T-cell (primary cell): Measurements from ENCODE around the gene CCDC33. TPM values are rescaled to one million over a fixed set of nuclear protein-coding genes. Genes with fewer than 3 reads are reported as not detected.

Source experiments
- ATAC-seq, 4 experiments: fragments of 200-7000 bp in 3 of 4; fragments of 150-1000 bp in 1 of 4; cut with Tn5 transposase; replicated peaks in 1 of 4; 1 replicate in 3 of 4; 2 replicates in 1 of 4; pipeline ENCODE4 v1.10.0; 2021; ENCODE audit warnings: moderate library complexity in 3 of 4, mild to moderate bottlenecking in 2 of 4, moderate number of reproducible peaks in 1 of 4
- CTCF ChIA-PET, 2 donors: fragments of 300-600 bp; sonication (Branson Sonifier 250); formaldehyde crosslinking; loops; one replicate each; lab custom pipeline; 2022; ENCODE audit warnings: antibody characterized with exemption in 2 of 2; lab: Charles Lee
- POLR2A ChIA-PET, 2 donors: fragments of 300-600 bp; sonication (Branson Sonifier 250); formaldehyde crosslinking; loops; one replicate each; lab custom pipeline; 2022; ENCODE audit warnings: antibody characterized with exemption in 2 of 2; lab: Charles Lee
- DNase-seq, 35 experiments: peaks; one replicate each; pipeline versions ENCODE4 v3.0.0 to v3.0.0-alpha.2; 2013 to 2023
- H3K27ac ChIP-seq: one replicate; pipeline ENCODE4 v1.5.1; 2013; ENCODE audit warnings: low read length
- H3K27me3 ChIP-seq, 2 experiments: replicated peaks in 1 of 2; 1 replicate in 1 of 2; 2 replicates in 1 of 2; pipeline versions ENCODE4 v1.6.1 to v1.7.0; 2013; ENCODE audit warnings: low read length in 1 of 2, mixed read lengths in 1 of 2; ENCODE audit not compliant: control insufficient read depth in 2 of 2, insufficient read depth in 2 of 2; ENCODE audit errors: extremely low read depth in 1 of 2
- H3K36me3 ChIP-seq, 2 donors: 1 replicate in 1 of 2; 2 replicates in 1 of 2; pipeline versions ENCODE4 v1.6.1 to v1.7.0; 2013; ENCODE audit warnings: low read length in 1 of 2; ENCODE audit not compliant: control insufficient read depth in 2 of 2, insufficient read depth in 1 of 2; ENCODE audit errors: extremely low read depth in 1 of 2
- H3K4me1 ChIP-seq, 2 experiments: 1 replicate in 1 of 2; 2 replicates in 1 of 2; pipeline versions ENCODE4 v1.6.1 to v1.7.0; 2013; ENCODE audit warnings: low read length in 2 of 2, mixed read lengths in 1 of 2; ENCODE audit not compliant: insufficient read depth in 2 of 2, control insufficient read depth in 1 of 2; ENCODE audit errors: extremely low read depth in 1 of 2
- H3K4me3 ChIP-seq, 2 donors: 1 replicate in 1 of 2; 2 replicates in 1 of 2; pipeline versions ENCODE4 v1.5.1 to v1.7.0; 2013; ENCODE audit warnings: mild to moderate bottlenecking in 2 of 2, low read length in 1 of 2, moderate library complexity in 1 of 2; ENCODE audit not compliant: control insufficient read depth in 1 of 2; ENCODE audit errors: extremely low read depth in 1 of 2
- H3K9me3 ChIP-seq: 2 replicates; pipeline ENCODE4 v1.7.0; 2013
- H3K27ac Mint-ChIP-seq, 2 donors: one replicate each; pipeline ENCODE4 v1.8.0; 2020 to 2021; ENCODE audit warnings: mild to moderate bottlenecking in 2 of 2, mixed read lengths in 2 of 2
- H3K27me3 Mint-ChIP-seq, 2 donors: one replicate each; pipeline ENCODE4 v1.8.0; 2021 to 2022; ENCODE audit warnings: mixed read lengths in 2 of 2
- H3K36me3 Mint-ChIP-seq: one replicate; pipeline ENCODE4 v1.8.0; 2021; ENCODE audit warnings: mixed read lengths
- H3K4me1 Mint-ChIP-seq, 3 donors: one replicate each; pipeline ENCODE4 v1.8.0; 2020 to 2022; ENCODE audit warnings: mixed read lengths in 3 of 3, mild to moderate bottlenecking in 1 of 3
- H3K4me3 Mint-ChIP-seq, 3 donors: one replicate each; pipeline ENCODE4 v1.8.0; 2020 to 2022; ENCODE audit warnings: mild to moderate bottlenecking in 3 of 3, mixed read lengths in 3 of 3, moderate library complexity in 3 of 3
- H3K9me3 Mint-ChIP-seq, 3 donors: one replicate each; pipeline ENCODE4 v1.8.0; 2020 to 2022; ENCODE audit warnings: mixed read lengths in 3 of 3
- WGBS: methylation state at CpG from one replicate; pipeline ENCODE4 v1.1.5; 2013; ENCODE audit warnings: missing lambda C conversion rate; ENCODE audit not compliant: insufficient coverage; 5-methylcytosine and 5-hydroxymethylcytosine counted together
- total RNA-seq, 35 experiments: library from RNA in 6 of 35; stranded (reverse) in 6 of 35; fragments of 120-200 nt in 1 of 35; gene quantifications; one replicate each; pipeline versions ENCODE4 v1.2.1 to v1.2.4 and lab custom pipeline; 2013 to 2026

Gene CCDC33
- total RNA-seq, 5 donors from 2014 or later (not counting 1 experiment from before 2014, with no cell fraction given) = not detected

DNA sequence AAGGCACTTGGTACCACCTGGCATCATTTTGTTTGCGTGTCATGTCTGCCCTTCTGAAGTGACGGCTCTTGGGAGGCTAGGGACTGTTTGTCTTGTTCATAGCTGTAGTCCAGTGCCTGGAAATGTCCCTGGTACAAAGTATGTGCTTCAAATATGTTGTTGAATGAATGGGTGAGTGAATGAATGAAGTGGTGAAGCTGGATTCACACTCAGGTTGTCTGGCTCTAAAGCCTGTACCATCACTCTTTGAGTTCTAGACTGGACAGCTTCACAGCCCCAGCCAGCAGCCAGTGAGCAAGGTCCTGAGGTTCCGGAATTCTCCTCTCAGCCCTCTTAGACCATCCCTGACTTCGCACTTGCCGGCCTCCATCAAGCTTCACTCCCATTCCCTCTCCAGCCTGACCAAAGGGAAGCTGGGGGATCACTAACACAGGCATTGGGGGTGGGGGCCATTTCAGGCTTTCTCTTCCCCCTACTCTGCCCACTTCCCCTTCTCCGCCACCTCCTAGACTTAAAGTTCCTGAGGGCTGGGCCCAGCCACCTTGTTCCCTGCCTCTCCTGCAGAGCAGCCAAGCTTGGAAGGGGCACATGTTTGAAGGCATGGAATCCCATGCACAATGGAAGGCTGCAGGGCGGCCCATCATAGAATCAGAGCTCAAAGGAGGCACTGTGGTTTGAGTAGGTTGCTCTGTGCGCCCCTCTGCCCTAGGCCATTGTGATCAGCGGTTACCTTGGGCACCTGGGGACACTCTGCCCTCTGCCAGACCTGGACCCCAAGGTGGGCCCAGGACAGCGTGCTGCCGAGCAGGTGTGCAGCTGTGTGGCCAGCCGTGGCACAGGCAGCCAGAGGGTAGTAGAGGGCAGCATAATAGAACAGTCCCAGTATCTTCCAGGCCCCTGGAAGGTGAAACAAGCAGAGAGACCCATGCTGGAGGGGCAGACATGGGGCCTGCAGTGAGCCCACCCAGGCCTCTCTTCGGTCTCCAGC, 41.3 kb upstream of the CCDC33 start:
- DNase-seq (no peak), ATAC-seq (no peak)
- Mint-ChIP-seq H3K9me3 (no peaks in the 10 kb centered on the region), H3K4me3 (no peak overlapping the region), H3K36me3 (no peaks in the 10 kb centered on the region), H3K27ac (no peak overlapping the region), H3K27me3 (peaks cover 0 to 2% of the 10 kb centered on the region in 2 donors), H3K4me1 (no peaks in the 10 kb centered on the region)
- no peak overlapping the region for H3K4me3 ChIP-seq
- ChIA-PET CTCF (no interaction called here), POLR2A (no interaction called here)
- H3K27me3 ChIP-seq = peaks cover 0 to 22% of the 10 kb centered on the region in 2 experiments
- H3K4me1 ChIP-seq = no peaks in the 10 kb centered on the region
- 61% methylated on average over 10 of the region's 13 CpGs for WGBS
- H3K9me3 ChIP-seq = no peaks in the 10 kb centered on the region
- no peaks in the 10 kb centered on the region for H3K36me3 ChIP-seq
- no peak overlapping the region for H3K27ac ChIP-seq

DNA sequence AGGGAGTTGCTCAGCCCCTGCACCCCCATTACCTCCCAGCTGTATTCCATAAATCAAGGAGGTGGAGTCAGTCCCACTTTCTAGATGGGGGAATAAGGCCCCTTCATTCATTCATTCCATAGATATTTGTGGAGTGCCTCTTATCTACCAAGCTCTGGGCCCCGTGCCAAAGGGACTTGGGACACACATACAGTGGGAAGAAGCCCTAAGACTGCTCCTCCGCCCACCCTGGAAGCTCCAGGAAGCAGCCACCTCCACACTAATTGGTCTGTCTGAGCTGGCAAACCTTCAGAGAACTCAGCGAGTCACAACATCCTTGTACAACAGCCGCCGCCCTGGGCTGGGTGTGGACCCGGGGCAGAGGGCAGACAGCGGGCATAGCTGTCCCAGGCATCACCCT, 40.0 kb upstream of the CCDC33 start:
- Histone ChIP-seq H3K27ac (no peak overlapping the region), H3K36me3 (no peaks in the 10 kb centered on the region), H3K4me1 (no peaks in the 10 kb centered on the region), H3K9me3 (no peaks in the 10 kb centered on the region), H3K4me3 (no peak overlapping the region), H3K27me3 (peaks cover 0 to 29% of the 10 kb centered on the region in 2 experiments)
- no peaks in the 10 kb centered on the region for H3K4me1 Mint-ChIP-seq
- H3K9me3 Mint-ChIP-seq = no peaks in the 10 kb centered on the region
- WGBS = 75% methylated on average over 5 of the region's 7 CpGs
- no peak overlapping the region for H3K27ac Mint-ChIP-seq
- POLR2A ChIA-PET = no interaction called here
- ATAC-seq (no peak), DNase-seq (no peak)
- CTCF ChIA-PET = no interaction called here
- no peak overlapping the region for H3K4me3 Mint-ChIP-seq
- peaks cover 0 to 6% of the 10 kb centered on the region in 2 donors for H3K27me3 Mint-ChIP-seq
- H3K36me3 Mint-ChIP-seq = no peaks in the 10 kb centered on the region

DNA sequence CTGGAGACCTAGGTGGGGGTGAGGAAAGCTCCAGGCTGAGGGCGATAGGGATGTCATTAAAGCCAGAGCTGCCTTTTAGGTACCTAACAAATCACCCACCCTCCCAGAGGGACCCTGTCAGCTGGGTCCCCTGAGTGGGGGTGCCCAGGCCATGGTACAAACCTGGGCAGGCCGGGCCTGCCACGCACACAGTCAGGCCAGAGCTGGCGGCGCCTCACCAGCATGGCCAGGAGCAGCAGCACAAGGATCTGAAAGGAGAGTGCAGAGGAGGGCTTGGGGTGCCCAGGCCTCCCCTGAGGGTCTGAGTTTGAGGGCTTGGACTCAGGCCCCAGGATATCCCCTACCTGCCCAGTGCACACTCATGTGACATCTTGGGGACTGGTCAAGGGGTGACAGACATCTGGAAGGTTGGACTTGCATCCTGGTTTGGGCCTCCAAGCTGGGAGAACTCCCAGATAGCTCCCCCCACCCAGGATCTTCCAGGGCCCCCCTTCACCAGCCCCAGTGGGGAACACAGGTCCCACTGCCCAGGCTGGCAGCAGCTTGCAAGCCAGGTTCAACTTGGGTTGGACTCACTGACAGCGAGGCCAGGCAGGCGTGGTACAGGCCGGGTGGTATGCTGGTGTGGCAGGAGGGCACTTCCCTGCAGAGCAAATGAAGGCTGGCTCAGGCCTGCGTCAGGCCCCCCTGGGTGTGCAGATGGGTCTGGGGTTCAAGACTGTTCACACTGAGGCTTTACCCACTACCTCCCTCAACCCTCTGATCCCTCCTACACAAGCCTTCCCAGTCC, 38.8 kb upstream of the CCDC33 start:
- ATAC-seq (no peak), DNase-seq (no peak)
- no peaks in the 10 kb centered on the region for H3K36me3 ChIP-seq
- H3K9me3 ChIP-seq = no peaks in the 10 kb centered on the region
- H3K4me1 ChIP-seq = peaks cover 0 to under 1% of the 10 kb centered on the region in 2 experiments
- WGBS = 89% methylated on average over 6 of the region's 9 CpGs
- peaks cover 0 to 32% of the 10 kb centered on the region in 2 experiments for H3K27me3 ChIP-seq
- no peak overlapping the region for H3K27ac Mint-ChIP-seq
- H3K27me3 Mint-ChIP-seq = peaks cover 3 to 6% of the 10 kb centered on the region in 2 donors
- H3K4me3 ChIP-seq = no peak overlapping the region
- H3K4me3 Mint-ChIP-seq = no peak overlapping the region
- ChIA-PET POLR2A (no interaction called here), CTCF (no interaction called here)
- no peak overlapping the region for H3K27ac ChIP-seq
- no peaks in the 10 kb centered on the region for H3K4me1 Mint-ChIP-seq
- no peaks in the 10 kb centered on the region for H3K36me3 Mint-ChIP-seq
- no peaks in the 10 kb centered on the region for H3K9me3 Mint-ChIP-seq

DNA sequence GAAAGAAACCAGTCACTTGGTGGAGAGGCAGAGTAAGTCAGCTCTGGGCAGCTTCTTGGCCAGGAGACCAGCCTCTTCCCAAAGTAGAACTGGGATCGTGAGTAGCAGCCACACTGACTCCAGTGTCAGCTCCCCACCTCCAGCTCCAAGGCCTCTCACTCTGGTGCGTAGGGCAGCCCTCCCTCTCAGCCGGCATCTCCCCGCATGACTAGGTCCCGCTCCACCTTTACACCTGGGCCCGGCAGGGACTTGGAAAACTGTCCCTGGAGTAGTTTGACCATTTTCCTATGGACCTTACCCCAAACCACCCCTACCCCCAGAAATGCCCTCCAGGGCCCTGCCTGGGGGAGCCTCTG, 36.9 kb upstream of the CCDC33 start:
- Histone ChIP-seq H3K36me3 (no peaks in the 10 kb centered on the region), H3K4me1 (peaks cover 0 to 10% of the 10 kb centered on the region in 2 experiments), H3K4me3 (no peak overlapping the region), H3K9me3 (no peaks in the 10 kb centered on the region), H3K27ac (no peak overlapping the region), H3K27me3 (peaks cover 0 to 45% of the 10 kb centered on the region in 2 experiments)
- 92% methylated on average over 6 of the region's 6 CpGs for WGBS
- DNase-seq (no peak), ATAC-seq (no peak)
- POLR2A ChIA-PET = no interaction called here
- CTCF ChIA-PET = no interaction called here
- Mint-ChIP-seq H3K36me3 (no peaks in the 10 kb centered on the region), H3K27me3 (peaks cover 3 to 4% of the 10 kb centered on the region in 2 donors), H3K4me3 (no peak overlapping the region), H3K9me3 (no peaks in the 10 kb centered on the region), H3K4me1 (peaks cover 0 to 2% (median 0%) of the 10 kb centered on the region in 3 donors), H3K27ac (no peak overlapping the region)

DNA sequence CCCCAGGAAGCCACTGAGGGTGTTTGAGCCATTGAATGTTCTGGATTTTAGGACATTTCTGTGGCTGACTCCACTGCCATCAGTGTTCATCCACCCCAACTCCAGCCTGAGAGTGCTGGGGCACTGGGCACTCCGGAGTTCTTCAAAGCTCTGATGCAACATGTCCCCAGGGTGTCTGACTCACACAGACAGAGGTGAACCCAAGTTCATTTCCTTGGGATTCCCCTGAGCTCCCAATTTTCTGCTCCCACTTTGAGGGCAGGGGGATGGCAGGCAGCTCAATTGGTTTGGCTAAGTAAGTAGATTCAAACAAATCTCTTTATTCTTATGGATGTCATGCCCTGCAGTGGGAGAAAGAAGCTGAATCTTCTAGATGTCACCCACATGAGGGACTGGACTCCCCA, 35.7 kb upstream of the CCDC33 start:
- Histone ChIP-seq H3K4me3 (no peak overlapping the region), H3K9me3 (no peaks in the 10 kb centered on the region), H3K4me1 (peaks cover 0 to 12% of the 10 kb centered on the region in 2 experiments), H3K36me3 (no peaks in the 10 kb centered on the region), H3K27me3 (peaks cover 0 to 45% of the 10 kb centered on the region in 2 experiments), H3K27ac (no peak overlapping the region)
- WGBS = no CpG with 5 or more reads among the region's 1 CpG
- Mint-ChIP-seq H3K4me3 (no peak overlapping the region), H3K36me3 (no peaks in the 10 kb centered on the region), H3K4me1 (peaks cover 0 to 2% (median 0%) of the 10 kb centered on the region in 3 donors), H3K27ac (no peak overlapping the region), H3K27me3 (peaks cover 3 to 6% of the 10 kb centered on the region in 2 donors), H3K9me3 (no peaks in the 10 kb centered on the region)
- ATAC-seq (no peak), DNase-seq (no peak)
- ChIA-PET CTCF (no interaction called here), POLR2A (no interaction called here)

DNA sequence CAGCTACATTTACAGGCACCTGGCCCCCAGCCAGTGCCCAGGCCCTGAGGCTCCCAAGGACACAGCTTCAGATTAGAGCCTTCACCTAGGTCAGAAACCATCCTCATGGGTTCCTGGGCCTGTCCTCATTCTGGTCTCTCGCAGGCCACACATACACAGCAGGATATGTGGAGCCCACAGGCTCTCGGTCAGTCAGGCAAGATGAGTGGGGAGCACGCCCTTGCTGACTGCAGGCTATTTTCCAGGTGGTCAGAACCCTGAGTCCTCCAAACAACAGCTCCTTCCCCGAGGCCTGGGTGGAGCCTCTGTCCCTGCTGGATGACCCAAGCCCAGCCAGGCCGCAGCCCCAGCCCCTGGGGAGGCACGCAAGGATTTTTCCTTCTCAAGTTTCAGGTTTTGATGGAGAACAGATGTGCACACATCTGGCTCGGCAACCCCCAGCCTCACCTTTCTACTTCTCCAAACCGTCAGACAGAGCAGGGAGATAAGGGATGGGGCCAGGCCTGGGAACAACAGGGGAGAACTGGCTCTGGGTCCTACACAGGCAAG, 35.2 kb upstream of the CCDC33 start:
- ChIA-PET CTCF (interaction anchor here in 1 of 2 donors (0.5 kb wide), 1 partner anchor 921 kb away, joined by 4 read pairs; no protein-coding TSS in a partner anchor), POLR2A (no interaction called here)
- H3K27ac Mint-ChIP-seq = no peak overlapping the region
- Histone ChIP-seq H3K4me3 (no peak overlapping the region), H3K36me3 (no peaks in the 10 kb centered on the region), H3K9me3 (no peaks in the 10 kb centered on the region), H3K27me3 (peaks cover 0 to 48% of the 10 kb centered on the region in 2 experiments), H3K4me1 (peaks cover 0 to 12% of the 10 kb centered on the region in 2 experiments), H3K27ac (no peak overlapping the region)
- DNase-seq = no peak
- H3K27me3 Mint-ChIP-seq = peaks cover 3 to 6% of the 10 kb centered on the region in 2 donors
- H3K9me3 Mint-ChIP-seq = no peaks in the 10 kb centered on the region
- no peaks in the 10 kb centered on the region for H3K36me3 Mint-ChIP-seq
- H3K4me3 Mint-ChIP-seq = no peak overlapping the region
- WGBS = 70% methylated on average over 4 of the region's 8 CpGs
- peaks cover 0 to 2% (median 0%) of the 10 kb centered on the region in 3 donors for H3K4me1 Mint-ChIP-seq
- no peak for ATAC-seq
